Measurements from ENCODE around the gene GDF7. TPM values are rescaled to one million over a fixed set of nuclear protein-coding genes. Genes with fewer than 3 reads are reported as not detected.

GDF7 gene
- polyA plus RNA-seq, 3 donors: not detected

DNA sequence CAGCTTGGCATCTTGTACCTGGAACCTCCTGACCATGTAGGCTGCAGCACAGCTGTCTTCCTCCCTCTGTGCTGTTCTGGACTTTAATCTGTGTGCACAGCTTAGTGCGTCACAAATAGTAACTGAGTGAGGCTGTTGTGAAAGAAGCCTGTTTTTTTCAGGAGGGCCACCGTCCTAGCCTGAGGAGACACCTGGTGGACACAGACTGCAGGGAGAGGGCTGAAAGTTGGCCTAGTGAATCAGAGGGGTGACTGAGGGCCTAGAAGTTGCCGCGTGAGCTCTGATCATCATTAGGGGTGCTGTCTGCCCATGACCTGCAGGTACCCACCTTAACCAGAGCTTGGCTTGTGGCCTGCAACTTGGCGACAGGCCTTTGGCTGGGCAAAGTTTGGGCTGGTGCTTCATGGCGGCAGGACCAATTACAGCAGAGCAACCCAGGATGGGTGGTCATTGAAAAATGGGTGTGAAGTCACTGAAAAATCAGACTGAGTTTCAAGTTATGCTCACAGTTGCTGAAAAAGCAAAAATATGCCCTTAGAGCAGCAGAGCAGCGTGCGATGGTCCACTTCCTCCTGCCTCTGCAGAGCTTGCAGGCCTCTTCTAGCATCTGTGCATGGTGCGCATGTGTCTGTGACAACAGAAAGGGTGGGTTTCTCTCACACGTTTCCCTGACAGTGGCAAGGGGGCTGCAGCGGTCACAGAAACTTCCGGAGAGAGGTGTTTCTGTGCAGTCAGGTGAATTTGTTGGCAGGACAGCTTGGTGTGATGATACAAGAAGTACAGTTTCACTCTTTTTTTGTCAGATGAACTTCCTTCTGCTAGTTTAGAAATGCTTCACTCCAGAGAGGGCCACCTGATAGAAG lies 9.6 kb downstream of the GDF7 start:
- intact Hi-C loops (cut with micrococcal nuclease): no loop called here
- 83% methylated on average over 9 of the region's 12 CpGs for WGBS (ENCODE audit: insufficient coverage)
- Histone ChIP-seq H3K27ac (ENCODE audit: low read depth in 1 of 2, low read length in 2 of 2) (no peak overlapping the region), H3K36me3 (replicated peaks in 1 of 2; ENCODE audit: control insufficient read depth in 1 of 2, insufficient read depth in 2 of 2, low read length in 2 of 2) (no peaks in the 10 kb centered on the region), H3K79me2 (ENCODE audit: insufficient read depth, low read length) (no peaks in the 10 kb centered on the region), H4K20me1 (ENCODE audit: insufficient read depth, low read length) (no peaks in the 10 kb centered on the region), H3K4me3 (replicated peaks in 1 of 3; ENCODE audit: low read depth in 2 of 3, low read length in 3 of 3) (no peak overlapping the region), H3K4me1 (ENCODE audit: control insufficient read depth in 1 of 2, insufficient read depth in 2 of 2, low read length in 2 of 2) (no peaks in the 10 kb centered on the region), H3K4me2 (replicated peaks; ENCODE audit: extremely low read depth, low read length, poor library complexity, severe bottlenecking) (no peak overlapping the region), H3K27me3 (ENCODE audit: control insufficient read depth in 2 of 2, insufficient read depth in 2 of 2, low read length in 2 of 2) (peaks cover 11 to 28% of the 10 kb centered on the region in 2 donors), H2AFZ (ENCODE audit: insufficient read depth, low read depth, low read length, poor library complexity, severe bottlenecking) (no peak overlapping the region), H3K9ac (ENCODE audit: insufficient read depth, low read length, poor library complexity, severe bottlenecking) (no peak overlapping the region), H3K9me3 (replicated peaks in 1 of 2; ENCODE audit: control insufficient read depth in 1 of 2, insufficient read depth in 1 of 2, low read length in 2 of 2) (no peaks in the 10 kb centered on the region)
- no peak overlapping the region for H3K4me3 Mint-ChIP-seq
- H3K27me3 Mint-ChIP-seq (ENCODE audit: low read depth in 3 of 3): peaks cover 35 to 39% (median 39%) of the 10 kb centered on the region in 3 donors
- H3K27ac Mint-ChIP-seq: peak overlapping the region in 1 of 7 donors; percentile 64
- peaks cover 8% of the 10 kb centered on the region for H3K4me1 Mint-ChIP-seq
- no peak for DNase-seq
- peaks cover 8% of the 10 kb centered on the region in 2 donors for H3K36me3 Mint-ChIP-seq
- TF ChIP-seq, protein P1, sequence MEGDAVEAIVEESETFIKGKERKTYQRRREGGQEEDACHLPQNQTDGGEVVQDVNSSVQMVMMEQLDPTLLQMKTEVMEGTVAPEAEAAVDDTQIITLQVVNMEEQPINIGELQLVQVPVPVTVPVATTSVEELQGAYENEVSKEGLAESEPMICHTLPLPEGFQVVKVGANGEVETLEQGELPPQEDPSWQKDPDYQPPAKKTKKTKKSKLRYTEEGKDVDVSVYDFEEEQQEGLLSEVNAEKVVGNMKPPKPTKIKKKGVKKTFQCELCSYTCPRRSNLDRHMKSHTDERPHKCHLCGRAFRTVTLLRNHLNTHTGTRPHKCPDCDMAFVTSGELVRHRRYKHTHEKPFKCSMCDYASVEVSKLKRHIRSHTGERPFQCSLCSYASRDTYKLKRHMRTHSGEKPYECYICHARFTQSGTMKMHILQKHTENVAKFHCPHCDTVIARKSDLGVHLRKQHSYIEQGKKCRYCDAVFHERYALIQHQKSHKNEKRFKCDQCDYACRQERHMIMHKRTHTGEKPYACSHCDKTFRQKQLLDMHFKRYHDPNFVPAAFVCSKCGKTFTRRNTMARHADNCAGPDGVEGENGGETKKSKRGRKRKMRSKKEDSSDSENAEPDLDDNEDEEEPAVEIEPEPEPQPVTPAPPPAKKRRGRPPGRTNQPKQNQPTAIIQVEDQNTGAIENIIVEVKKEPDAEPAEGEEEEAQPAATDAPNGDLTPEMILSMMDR (IDR thresholded peaks at IDR 0.05): no peak
- peaks cover 0 to 13% (median 0%) of the 10 kb centered on the region in 7 donors for H3K9me3 Mint-ChIP-seq

DNA sequence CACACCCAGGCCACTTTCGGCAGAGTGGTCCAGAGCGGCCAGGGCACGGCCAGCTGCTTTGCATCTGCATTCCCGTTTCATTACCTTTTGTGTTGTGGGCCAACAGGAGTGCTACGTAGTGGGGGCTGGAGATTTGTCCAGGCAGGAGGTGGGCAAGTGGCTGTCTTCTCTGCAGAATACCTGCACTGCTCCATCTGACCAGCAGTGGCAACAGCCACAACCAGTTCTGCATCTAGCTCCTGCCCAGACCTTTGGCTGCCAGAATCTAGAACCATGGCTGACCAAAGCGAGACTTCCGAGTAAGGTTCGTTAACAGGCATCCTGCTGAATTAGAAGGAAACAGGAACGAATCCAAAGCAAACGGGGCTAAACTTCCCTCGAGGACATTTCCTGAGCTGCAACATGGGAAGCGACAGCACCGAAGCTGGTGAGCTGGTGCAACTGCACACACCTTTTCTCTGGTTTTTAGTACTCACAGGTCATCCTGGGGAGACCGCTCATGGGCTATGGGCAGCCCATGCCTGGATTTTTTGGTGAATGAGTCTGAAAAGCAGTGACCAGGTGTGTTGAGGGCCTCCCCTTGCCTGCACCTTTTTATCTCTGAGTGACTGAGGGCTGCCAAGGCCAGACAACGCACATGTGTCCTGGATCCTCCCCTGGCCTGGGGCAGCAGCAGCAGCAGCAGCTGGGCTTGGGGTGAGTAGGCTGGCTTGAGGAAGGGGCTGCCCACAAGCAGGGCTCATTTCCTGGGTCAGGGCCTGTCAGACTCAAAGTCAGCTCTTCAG lies 10.5 kb downstream of the GDF7 start:
- Histone ChIP-seq H2AFZ (ENCODE audit: insufficient read depth, low read depth, low read length, poor library complexity, severe bottlenecking) (no peak overlapping the region), H3K79me2 (ENCODE audit: insufficient read depth, low read length) (no peaks in the 10 kb centered on the region), H3K27ac (ENCODE audit: low read depth in 1 of 2, low read length in 2 of 2) (no peak overlapping the region), H3K9ac (ENCODE audit: insufficient read depth, low read length, poor library complexity, severe bottlenecking) (no peak overlapping the region), H4K20me1 (ENCODE audit: insufficient read depth, low read length) (no peaks in the 10 kb centered on the region), H3K4me2 (replicated peaks; ENCODE audit: extremely low read depth, low read length, poor library complexity, severe bottlenecking) (no peak overlapping the region), H3K36me3 (replicated peaks in 1 of 2; ENCODE audit: control insufficient read depth in 1 of 2, insufficient read depth in 2 of 2, low read length in 2 of 2) (no peaks in the 10 kb centered on the region), H3K4me1 (ENCODE audit: control insufficient read depth in 1 of 2, insufficient read depth in 2 of 2, low read length in 2 of 2) (no peaks in the 10 kb centered on the region), H3K4me3 (replicated peaks in 1 of 3; ENCODE audit: low read depth in 2 of 3, low read length in 3 of 3) (no peak overlapping the region), H3K27me3 (ENCODE audit: control insufficient read depth in 2 of 2, insufficient read depth in 2 of 2, low read length in 2 of 2) (peaks cover 8 to 20% of the 10 kb centered on the region in 2 donors), H3K9me3 (replicated peaks in 1 of 2; ENCODE audit: control insufficient read depth in 1 of 2, insufficient read depth in 1 of 2, low read length in 2 of 2) (no peaks in the 10 kb centered on the region)
- peaks cover 4% of the 10 kb centered on the region for H3K4me1 Mint-ChIP-seq
- peaks cover 17 to 18% of the 10 kb centered on the region in 2 donors for H3K36me3 Mint-ChIP-seq
- peaks cover 0 to 4% (median 0%) of the 10 kb centered on the region in 7 donors for H3K9me3 Mint-ChIP-seq
- 89% methylated on average over 10 of the region's 15 CpGs for WGBS (ENCODE audit: insufficient coverage)
- TF ChIP-seq, protein P1 (IDR thresholded peaks at IDR 0.05): no peak
- DNase-seq: no peak
- peaks cover 26 to 30% (median 29%) of the 10 kb centered on the region in 3 donors for H3K27me3 Mint-ChIP-seq (ENCODE audit: low read depth in 3 of 3)
- H3K27ac Mint-ChIP-seq: peak overlapping the region in 3 of 7 donors; percentile 15 to 40 (median 31)
- no peak overlapping the region for H3K4me3 Mint-ChIP-seq
- intact Hi-C loops (cut with micrococcal nuclease): no loop called here

All from CD14-positive monocyte (primary cell).